SKM-1 treated with dmso at 0.1 percent for 144 hours (cell line): ENCODE results near the gene JUP.

Source experiments
- DNase-seq: peaks from one replicate; lab custom pipeline; 2025; ENCODE audit not compliant: unreplicated experiment; lab: John Stamatoyannopoulos, UW

Gene JUP

DNA sequence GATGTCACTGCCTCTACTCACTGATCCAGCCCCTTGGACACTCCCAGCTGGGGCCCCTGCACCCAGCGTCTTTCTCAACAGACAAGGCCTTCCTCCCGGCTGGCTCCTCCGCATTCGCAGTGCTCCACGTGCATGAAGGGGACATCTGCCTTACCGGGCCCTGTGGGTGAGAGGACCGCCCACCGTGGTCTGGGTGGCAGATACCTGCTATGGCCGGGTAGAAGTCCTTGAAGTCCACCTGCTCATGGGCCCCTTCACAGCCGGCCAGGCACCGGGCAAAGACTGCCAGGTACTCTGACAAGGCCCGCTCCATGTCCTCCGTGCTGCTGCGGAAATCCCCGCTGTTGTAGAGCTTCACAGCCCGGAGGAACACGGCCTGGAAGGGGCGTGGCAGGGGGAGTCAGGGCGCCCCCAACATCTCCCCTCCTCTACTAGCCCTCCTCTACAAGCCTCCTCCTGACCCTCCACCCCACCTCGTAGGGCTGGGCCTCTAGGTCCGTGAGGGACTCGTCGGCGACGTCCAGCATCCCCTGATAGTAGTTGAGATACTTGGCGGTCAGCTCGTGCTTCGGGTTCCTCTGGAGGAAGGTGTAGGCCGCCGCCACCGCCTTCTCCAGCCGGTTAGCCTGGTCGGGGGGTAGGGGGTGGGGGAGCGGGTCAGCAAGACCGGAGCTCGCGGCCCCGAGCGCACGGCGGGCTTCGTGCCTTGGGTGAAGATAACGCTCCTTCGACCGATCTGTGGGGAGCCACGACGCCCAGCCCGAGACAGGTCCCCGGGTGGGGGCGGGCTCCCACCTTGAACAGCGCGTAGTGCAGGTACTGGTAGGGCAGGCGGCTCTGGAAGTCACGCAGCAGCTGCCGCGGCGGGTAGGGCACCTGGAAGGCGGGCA is 24.4 kb upstream of the JUP start:
- no peak for DNase-seq

DNA sequence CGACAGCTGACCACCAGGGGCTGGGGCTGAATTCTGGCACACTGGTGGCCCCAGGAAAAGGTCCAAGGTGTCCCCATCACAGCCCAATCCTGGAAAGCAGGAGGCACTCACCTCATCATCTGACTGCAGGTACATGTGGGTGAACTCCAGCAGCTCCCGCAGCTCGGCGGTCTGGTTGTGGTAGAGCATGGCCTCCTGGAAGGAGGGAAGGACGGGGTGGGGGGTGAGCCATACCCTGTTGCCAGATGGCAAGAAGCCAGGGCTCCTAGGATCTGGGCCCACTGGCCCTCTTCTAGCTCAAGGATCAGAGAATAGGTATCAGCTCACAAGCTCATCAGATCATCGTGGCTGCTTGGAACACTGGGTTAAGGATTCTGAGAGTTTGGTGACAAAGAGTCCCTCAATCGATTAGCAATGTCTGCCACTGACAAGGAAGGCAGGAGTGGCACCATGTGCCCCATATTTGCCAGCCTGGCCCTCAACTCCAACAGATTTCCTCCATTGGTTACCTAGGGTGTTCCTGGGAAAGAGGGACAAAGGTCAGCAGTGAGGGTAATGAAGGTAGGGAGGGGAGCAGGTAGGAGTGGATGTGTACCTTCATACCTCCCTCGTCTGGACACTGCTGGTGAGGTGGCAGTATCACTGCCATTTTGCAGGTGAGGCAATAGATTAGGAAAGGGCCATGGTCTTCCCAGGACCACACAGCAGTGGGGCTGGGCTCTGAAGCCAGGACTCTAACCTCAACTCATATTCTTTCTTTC is 20.4 kb upstream of the JUP start:
- no peak for DNase-seq

DNA sequence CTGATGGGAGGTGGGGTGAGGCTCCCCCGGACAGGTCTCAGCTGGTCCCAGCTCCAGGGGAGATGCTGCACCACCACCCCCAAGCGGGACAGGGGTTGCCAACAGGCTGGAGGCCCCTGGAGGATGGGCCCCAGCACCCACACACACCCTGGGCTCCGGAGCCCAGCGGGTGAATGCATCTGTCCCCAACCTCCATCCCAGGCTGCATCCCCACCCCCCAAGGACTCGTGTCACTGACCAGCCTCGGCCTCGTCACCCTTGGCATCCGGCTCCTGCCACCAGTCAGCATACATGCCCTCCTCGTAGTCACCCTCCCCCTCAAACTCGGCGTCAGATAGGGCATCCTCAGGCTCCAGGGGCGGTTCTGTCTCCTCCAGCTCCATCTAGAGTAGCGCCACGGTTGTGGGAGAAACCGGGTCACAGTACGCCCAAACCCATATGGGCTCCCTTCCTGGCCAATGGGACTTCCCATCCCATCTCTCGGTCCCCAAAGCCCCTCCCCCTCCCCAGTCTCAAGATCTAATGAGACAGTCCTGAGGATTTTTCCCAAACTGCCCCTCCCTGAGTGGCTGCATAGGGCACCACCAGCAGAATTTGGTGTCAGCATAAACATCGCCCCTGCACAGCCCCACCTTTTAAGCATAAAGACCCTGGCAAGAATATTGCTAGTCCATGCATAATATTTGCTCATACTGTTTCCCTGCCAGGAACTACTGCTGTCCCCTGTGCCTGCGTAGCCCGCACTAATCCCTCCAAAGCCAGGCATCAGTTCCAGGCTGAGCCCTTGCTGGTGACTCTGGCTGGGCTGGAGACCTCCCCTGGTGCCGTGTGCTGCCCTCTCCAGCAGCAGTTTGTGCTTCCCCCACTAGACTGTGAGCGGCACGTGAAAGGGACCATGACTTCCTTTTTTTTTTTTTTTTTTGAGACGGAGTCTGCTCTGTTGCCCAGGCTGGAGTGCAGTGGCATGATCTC is 16.8 kb upstream of the JUP start:
- no peak for DNase-seq

DNA sequence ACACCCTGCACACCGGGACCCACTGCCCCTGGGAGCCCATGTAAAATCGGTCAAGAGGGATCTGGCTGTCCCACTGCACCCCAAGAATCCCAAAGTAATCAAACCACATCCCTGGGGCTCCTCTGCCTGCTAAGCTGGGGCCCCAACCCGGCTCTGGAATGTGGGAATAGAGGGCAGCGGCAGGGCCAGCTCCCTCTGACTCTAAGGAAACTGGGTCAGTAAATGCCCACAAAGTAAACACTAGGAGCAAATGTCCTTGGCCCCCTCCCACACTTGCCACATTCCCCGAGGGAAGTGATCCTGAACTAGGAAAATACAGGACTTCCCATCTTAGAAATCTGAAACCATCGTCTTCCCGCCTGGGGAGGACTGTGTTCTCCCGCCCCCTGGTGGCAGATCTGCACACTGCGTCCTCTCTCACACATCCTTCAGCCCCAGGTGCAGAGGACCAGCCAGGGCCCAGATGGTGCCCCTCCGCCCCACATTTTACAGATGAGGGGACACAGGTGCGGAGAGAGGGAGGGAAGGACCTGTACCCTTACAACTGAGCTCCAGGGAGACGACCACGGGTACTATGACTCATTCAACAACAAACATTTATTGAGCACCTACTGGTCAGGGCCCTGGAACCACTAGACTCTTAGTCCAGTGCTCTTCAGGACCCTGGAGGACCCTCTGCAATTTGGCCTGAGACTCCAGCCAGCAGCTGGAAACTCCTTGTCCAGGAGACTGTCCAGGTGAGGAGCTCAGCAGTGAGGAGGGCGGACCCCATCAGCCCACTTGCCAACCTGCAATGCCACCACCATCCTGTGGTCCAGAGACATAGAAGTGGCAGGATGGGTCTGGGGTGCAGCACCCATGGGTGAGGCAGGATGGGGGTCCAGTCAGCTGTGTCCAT is 15.1 kb upstream of the JUP start:
- peak; percentile 51 for DNase-seq

DNA sequence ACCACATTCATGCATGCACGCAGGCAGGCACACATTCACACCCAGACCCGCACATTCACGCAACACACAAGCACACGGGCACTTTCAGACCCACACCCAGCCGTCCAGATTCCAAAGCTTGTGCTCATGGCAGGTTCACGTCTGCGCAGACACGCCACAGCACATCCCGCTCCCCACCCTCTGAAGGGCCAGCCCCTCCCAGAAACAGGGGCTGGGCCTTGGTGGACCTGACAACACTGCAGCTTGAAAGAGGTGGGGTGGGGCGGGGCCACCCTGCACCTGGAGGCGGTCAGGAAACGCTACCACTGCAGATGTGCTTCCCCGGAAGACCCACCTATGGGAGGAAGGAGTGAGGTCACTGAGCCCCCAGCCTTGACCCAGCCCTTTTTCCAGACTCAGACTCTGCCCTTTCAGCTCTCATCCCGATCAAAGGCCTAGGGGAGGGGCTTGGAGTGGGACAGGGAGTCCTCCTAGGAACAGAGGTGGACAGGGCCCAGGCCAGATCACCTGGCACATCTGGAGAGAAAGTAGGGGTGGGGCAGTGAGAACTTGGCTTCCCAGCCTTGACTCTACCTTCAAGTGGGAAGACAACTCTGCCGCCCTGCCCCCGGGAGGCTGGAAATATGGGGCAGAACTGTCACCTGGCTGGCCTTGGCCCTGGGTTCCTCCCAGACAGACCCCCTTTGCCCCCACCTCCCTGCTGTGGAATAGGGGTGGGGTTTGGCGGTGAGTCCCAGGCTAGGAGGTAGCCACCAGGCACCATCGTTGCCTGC is 14.3 kb upstream of the JUP start:
- DNase-seq: no peak

DNA sequence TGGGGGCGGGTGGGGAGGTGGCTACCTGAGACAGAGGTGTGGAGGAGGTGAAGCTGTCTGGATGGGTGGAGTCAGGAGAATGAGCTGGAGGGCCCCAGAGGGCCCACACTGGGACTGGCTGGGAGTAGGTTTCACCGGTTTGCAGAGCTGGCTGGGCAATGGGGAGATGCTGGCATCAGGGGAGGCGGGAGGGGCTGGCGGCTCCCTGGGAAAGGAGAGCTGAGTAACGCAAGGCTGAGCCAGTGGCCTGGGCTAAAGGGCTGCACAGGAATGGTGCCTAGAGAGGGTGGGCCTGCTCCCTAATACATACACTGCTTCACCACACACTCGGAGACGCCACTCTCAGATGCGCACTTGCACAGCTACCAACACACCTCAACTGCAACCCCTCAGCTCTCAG is 12.9 kb upstream of the JUP start:
- DNase-seq: no peak

DNA sequence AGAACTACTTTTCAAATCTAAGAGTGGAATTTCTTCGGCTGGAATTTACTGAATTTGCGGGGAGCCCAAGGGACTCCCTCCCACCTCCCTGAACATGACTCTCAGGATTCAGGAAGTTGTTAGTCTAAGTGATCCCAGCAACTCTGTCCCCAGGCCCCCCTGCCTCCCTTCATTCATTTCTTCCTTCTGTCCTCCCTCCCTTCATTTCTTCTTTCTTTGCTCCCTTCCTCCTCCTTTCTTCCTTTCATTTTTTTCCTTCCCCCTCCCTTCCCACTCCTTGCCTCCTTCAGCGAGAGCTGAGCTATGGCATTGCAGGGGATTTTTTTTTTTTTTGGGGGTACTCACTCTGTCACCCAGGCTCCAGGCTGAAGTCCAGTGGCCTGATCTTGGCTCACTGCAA is 10.9 kb upstream of the JUP start:
- DNase-seq: no peak

DNA sequence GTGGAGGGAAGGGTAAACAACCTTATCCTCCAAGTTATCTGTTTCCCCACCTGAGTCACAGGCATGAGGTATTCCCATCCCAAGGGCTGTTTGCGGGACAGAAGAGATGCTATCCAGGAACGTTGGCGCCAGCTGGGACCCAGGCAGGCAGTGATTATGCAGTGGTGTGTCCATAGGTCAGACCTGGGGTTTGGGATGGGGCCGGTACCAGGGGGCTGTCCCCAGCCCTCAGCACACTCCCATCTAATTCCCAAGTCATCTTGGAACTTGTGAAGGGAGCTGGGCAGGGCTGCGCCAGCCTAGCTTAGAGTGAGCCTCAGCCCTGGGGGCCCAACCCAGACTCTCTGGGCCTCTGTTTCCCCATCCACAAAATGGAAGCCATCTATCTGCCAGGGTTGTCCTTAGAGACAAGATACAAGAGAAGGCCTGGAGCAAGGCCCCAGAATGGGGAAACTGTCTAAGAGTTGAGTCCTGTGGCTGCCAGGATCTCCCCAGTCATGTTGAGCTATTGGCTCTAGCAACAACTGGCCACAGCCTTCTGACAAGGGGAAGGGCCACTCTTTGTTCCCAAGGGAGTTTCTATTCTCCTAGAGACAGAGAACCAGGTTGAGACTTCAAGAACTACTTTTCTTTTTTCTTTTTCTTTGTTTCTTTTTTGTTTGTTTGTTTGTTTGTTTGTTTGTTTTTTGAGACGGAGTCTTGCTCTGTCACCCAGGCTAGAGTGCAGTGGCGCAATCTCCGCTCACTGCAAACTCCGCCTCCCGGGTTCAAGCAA is 9.8 kb upstream of the JUP start:
- DNase-seq: peak; percentile 34

DNA sequence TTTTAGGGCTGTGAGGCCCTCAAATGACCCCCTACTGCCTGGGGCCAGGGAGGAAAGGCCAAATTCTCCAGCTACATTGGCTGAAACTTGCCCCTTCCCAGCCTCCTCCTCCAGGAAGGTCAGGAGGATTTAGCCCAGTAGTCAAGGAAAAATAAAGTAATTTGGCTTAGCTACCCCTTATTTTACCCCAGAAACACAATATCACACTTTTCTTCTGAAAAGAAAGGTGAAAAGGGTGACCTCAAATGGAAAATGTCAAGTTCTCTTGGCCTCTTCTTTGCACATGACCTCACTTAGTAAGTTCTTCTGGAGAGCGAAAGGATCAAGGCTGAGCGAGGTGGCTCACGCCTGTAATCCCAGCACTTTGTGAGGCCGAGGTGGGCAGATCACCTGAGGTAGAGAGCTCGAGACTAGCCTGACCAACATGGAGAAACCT is 8.0 kb upstream of the JUP start:
- DNase-seq: no peak

DNA sequence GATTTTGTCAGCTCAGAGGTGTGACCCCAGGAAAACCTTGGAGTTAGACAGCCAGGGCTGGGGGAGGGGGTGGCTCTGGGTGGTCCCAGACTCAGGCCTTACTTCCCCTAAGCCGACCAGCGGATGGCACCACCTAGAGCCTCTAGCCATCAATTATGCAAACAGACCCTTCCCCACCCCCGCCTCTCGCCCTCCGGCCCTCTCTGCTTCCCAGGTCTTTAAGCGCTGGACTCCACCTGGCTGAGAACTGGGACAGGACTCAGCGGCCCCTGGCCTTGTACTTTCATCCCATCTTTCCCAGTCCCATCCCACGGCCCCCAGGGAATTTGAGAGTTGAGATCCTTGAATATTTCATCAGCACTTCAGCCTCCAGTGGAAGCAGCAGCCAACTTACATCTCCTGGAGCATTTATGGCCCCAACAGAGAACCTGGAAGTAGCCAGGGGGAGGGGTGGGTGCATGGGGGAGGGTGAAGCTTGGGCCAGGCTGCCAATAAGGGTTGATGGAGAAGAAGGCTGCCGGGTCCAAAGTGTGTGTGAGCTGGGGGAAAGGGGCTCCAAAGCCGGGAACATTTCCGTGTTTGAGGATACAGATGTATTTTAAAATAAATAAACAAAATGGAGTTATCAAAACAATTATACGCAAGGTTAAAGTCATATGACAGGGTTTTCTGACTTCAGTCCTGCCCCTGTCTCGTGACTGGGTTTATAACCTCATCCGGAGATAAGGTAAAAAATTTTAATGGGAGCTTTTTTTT is 7.5 kb upstream of the JUP start:
- no peak for DNase-seq

DNA sequence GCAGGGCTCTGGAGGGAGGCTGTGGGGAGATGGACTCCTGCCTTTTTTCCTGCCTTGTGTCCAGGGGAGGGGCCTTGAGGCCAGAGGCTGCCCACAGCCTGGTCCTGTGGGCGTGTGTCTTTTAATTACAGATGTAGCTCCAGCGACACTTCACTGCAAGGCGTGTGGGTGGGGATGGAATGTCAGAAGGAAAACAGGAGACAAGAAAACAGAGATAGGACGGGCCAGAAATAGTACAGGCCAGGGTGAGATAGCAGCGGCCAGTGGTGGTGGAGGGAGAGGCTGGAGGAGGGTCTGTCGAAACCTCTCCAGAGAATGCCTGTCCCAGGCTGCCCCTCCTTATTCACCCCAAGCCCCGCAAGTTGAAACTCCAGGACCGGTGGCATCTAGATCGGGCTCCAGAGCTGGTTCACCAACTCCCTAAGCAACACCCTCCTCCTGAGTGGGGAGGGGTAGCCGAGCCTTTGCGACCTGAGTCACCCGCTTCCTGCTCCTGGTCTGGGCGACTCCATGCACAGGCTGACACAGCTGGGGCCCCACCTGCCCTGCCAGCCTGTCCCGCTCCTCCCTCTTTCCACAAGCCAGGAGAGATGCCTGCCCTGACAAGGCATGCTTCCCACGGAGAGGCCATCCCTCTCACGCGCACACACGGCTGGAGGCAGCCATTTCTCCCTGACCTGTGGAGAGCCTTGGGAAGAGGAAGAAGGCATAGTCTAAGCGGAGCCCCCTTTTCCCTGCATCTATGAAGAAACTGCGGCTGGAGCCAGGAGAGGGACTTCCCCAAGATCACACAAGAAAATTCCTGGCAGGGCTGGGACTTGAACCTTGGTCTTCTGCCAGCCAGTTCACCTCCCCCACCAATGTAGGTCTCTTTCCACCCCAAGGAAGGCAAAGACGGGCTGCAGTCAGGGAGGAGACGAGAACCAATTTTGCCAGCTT is 6.6 kb upstream of the JUP start:
- DNase-seq: no peak

DNA sequence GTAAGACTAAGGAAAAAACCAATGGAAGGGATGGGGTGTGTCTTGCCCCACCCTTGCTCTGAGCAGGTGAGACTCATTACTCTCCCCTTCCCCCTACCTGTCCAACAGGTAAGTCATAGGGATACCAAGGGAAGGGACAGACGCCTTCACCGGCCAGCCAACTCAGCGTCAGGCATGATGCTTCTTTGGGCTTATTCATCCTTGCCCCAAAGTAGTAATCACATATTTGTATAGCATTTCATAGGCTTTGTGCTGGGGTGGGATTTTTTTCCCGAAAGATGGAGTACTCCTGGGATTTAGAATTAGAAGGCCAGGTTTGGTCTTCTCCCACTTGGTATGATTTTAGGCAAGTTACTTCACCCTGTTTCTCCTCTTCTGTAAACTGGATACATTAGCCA is 509 bp upstream of the JUP start:
- DNase-seq: no peak

DNA sequence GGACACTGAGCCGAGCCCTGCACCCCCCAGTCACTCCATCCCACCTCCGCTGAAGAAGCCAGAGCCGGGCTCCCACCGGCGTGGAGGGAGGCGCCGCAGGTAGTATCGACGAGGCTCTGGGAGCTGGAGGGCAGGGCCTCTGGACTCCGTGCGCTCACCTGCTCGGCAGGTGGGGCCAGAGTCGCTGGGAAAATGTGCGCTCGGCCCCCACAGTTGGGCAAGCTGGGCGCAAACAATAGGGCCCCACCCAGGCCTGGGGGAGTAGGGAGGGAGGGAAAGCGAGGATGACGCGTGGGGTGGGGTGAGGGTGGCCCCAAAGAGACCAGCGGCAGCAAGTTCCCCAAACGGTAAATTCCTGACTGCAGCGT is 668 bp downstream of the JUP start:
- DNase-seq: no peak

DNA sequence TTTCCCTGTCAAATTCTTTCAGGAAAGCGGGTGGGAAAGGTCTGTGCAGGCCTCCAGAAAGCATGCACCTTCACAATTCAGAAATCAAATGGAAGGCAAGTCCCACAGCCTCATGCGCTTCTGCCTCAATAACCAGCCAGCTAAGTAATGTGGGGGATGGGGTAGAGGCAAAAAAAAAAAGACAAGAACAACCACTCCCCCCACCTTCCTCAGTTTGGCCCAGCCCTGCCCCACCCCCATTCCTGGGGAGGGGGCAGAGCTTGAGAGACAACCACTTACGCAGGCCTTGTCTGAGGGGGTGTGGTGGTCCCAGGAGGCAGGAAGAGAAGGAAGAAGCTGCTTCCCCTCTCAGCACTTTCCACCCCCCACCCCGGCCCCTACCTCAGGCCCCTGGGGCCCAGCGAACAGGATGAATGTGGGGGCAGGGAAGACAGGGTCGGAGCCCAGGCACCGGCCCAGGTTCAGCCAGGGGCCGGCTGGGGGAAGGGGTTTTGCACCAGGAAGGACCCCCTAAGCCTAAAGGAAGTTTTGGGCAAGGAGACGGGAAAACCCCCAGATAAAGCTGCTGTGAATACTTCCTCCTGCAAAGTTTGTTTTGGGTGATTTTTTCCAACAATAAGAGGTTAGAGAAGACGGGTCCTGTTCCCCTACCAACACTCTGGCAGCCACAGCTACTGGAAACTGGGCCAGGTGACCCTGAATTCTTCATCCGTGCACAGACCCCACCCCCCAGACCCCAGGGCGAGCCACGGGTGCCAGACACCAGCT is 1.2 kb downstream of the JUP start:
- DNase-seq: no peak

DNA sequence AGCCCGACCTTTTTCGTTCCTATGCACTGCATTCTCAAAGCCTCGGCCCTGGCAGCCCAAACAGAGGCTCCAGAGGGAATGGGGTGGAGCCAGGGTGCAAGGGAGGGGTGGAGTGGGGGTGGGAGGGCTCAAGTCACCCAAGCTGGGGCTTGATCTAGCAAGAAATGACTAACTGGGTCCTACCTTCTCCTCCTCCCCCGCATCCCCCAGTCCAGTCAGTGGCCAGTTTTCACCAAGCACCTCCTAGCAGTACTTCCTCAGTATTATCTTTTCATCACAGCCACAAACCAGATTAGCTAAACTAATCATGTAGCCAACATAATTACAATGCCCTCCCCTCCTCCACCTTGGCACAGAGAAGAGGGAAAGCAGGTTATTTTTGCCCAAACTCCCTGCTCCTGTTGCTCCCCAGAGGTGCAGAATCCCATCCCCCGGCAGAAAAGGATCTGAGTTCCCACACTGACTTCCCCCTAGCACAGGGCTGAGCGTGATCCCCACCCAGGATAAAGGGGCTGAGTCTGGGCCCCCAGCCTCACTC is 2.2 kb downstream of the JUP start:
- DNase-seq: peak; percentile 50

DNA sequence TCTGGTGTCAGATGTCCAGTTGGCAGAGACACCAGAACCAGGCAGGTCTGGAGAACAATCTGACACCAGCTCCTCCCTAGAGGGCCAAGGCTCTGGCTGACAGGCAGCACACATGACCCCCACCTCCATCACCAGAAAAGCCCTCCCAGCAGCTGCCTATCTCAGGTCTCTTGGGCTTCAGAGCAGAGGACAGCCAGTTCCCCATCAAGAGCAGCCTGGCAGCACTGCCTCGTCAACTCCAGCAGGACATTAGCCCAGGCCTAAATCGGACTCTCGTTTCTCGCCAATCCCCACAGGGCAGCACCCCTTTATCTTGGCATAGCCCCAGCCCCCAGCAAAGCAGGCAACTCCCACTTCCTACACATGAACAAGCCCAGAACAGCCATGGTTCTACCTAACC is 4.4 kb downstream of the JUP start:
- no peak for DNase-seq
